KMS-11 (cell line): ENCODE data around the gene SETBP1.

Experiments
- H2AFZ ChIP-seq: fragments of 200-600 bp; sonication (generic); 2 replicates; pipeline ENCODE4 v1.6.1; 2016; ENCODE audit warnings: antibody characterized with exemption, mixed run types, low read depth
- H3K27ac ChIP-seq: fragments of 200-600 bp; sonication (generic); 2 replicates; pipeline ENCODE4 v1.6.1; 2016; ENCODE audit warnings: mild to moderate bottlenecking, mixed run types
- H3K27me3 ChIP-seq: fragments of 200-600 bp; sonication (generic); 2 replicates; pipeline ENCODE4 v1.6.1; 2017; ENCODE audit warnings: mild to moderate bottlenecking, low read depth, mixed run types, moderate library complexity; ENCODE audit not compliant: insufficient read depth
- H3K36me3 ChIP-seq: fragments of 200-600 bp; sonication (generic); 2 replicates; pipeline ENCODE4 v1.6.1; 2017; ENCODE audit warnings: mild to moderate bottlenecking, mixed run types; ENCODE audit not compliant: insufficient read depth
- H3K4me1 ChIP-seq: fragments of 200-600 bp; sonication (generic); 2 replicates; pipeline ENCODE4 v1.6.1; 2016; ENCODE audit warnings: mild to moderate bottlenecking, low read depth, mixed run types; ENCODE audit not compliant: poor library complexity, severe bottlenecking
- H3K4me2 ChIP-seq: fragments of 200-600 bp; sonication (generic); 2 replicates; pipeline ENCODE4 v1.7.0; 2016; ENCODE audit warnings: mild to moderate bottlenecking, mixed run types
- H3K4me3 ChIP-seq: fragments of 200-600 bp; sonication (generic); IDR thresholded peaks from 2 replicates; pipeline ENCODE4 v1.6.1; 2017; ENCODE audit warnings: low read depth, low read length, mixed read lengths; ENCODE audit not compliant: insufficient read depth
- H3K79me2 ChIP-seq: fragments of 200-600 bp; sonication (generic); 2 replicates; pipeline ENCODE4 v1.6.1; 2016; ENCODE audit warnings: low read depth, mixed run types; ENCODE audit not compliant: insufficient read depth
- H3K9ac ChIP-seq: fragments of 200-600 bp; sonication (generic); 2 replicates; pipeline ENCODE4 v1.6.1; 2016; ENCODE audit warnings: mild to moderate bottlenecking, mixed run types
- H4K20me1 ChIP-seq: fragments of 200-600 bp; sonication (generic); 2 replicates; pipeline ENCODE4 v1.6.1; 2016; ENCODE audit warnings: mild to moderate bottlenecking, mixed run types; ENCODE audit not compliant: insufficient read depth
- TF ChIP-seq, protein P1 (sequence below): fragments of 200-600 bp; sonication (generic); conservative IDR thresholded peaks from 2 replicates; pipeline ENCODE4 v1.6.1; 2017; ENCODE audit warnings: low read depth, mild to moderate bottlenecking, antibody characterized with exemption, low read length, moderate library complexity, mixed read lengths

The SETBP1 gene

DNA sequence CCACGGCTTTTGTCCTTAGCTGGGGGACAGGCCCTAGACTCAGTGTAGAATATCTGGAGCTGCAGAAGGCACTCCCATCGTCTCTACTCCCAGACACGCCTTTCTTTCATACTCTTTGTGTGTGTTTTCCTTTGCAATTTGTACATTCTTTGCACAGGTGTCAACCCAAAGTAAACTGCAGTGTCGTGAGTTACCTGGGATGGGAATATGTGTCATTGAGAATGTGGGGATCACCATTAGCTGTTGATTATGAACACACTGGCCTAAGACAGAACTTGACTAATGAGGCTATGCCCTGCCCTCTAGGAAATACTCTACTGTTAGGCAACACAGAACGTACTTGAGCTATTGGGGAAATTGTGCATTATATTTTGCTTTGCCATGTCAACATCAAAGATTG is 233.3 kb downstream of the SETBP1 start:
- H3K79me2 ChIP-seq: peaks cover 39% of the 10 kb centered on the region; the same call in 1 of the 2 replicates
- no peak overlapping the region for H3K9ac ChIP-seq
- H3K27me3 ChIP-seq: no peaks in the 10 kb centered on the region
- TF ChIP-seq, protein P1, sequence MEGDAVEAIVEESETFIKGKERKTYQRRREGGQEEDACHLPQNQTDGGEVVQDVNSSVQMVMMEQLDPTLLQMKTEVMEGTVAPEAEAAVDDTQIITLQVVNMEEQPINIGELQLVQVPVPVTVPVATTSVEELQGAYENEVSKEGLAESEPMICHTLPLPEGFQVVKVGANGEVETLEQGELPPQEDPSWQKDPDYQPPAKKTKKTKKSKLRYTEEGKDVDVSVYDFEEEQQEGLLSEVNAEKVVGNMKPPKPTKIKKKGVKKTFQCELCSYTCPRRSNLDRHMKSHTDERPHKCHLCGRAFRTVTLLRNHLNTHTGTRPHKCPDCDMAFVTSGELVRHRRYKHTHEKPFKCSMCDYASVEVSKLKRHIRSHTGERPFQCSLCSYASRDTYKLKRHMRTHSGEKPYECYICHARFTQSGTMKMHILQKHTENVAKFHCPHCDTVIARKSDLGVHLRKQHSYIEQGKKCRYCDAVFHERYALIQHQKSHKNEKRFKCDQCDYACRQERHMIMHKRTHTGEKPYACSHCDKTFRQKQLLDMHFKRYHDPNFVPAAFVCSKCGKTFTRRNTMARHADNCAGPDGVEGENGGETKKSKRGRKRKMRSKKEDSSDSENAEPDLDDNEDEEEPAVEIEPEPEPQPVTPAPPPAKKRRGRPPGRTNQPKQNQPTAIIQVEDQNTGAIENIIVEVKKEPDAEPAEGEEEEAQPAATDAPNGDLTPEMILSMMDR: no peak
- H3K4me1 ChIP-seq: peaks cover 72% of the 10 kb centered on the region
- H2AFZ ChIP-seq: no peak overlapping the region
- no peaks in the 10 kb centered on the region for H4K20me1 ChIP-seq
- H3K27ac ChIP-seq: no peak overlapping the region
- H3K36me3 ChIP-seq: no peaks in the 10 kb centered on the region
- H3K4me3 ChIP-seq: no peak overlapping the region
- H3K4me2 ChIP-seq: no peak overlapping the region

DNA sequence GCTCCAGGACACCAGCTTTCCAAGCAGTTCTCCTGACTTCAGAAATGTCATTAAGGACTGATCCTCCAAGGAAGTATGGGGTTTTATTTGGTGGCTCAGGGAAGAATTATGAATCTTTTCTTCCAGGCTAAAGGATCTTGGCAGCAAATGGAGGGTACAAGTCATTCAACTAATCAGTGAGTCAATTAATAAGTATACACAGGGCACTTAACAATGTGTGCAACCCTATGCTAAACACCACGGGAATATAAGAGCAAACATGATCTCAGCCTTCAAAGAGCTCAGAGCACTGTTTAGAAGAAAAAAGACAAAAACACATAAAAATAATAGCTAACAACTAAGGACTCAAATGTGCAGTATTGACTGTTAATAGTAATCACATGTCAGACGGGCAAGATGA is 234.5 kb downstream of the SETBP1 start:
- no peaks in the 10 kb centered on the region for H3K27me3 ChIP-seq
- H3K27ac ChIP-seq: no peak overlapping the region
- H3K4me3 ChIP-seq: no peak overlapping the region
- TF ChIP-seq, protein P1: no peak
- no peak overlapping the region for H2AFZ ChIP-seq
- no peaks in the 10 kb centered on the region for H3K36me3 ChIP-seq
- H3K9ac ChIP-seq: no peak overlapping the region
- peaks cover 34% of the 10 kb centered on the region; the same call in 1 of the 2 replicates for H3K79me2 ChIP-seq
- H3K4me1 ChIP-seq: peaks cover 70% of the 10 kb centered on the region
- H4K20me1 ChIP-seq: no peaks in the 10 kb centered on the region
- H3K4me2 ChIP-seq: no peak overlapping the region

DNA sequence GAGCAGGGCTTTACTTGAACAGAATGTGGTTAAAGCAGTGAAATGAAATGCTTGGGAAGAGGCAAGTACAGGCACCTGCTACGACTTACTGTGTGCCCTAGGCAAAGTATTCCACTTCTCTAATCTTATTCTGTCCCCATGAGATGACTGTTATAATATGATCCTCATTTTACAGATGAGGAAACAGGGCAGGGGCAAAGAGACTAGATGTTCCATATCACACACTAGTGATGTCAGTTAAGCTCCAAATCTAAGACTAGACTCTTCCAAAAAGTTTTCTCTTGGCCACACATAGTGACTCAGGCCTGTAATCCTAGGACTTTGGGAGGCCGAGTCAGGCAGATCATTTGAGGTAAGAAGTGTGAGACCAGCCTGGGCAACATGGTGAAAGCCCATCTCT is 235.0 kb downstream of the SETBP1 start:
- H3K4me2 ChIP-seq: no peak overlapping the region
- H3K27ac ChIP-seq: no peak overlapping the region
- no peaks in the 10 kb centered on the region for H3K27me3 ChIP-seq
- no peaks in the 10 kb centered on the region for H4K20me1 ChIP-seq
- H3K79me2 ChIP-seq: peaks cover 29% of the 10 kb centered on the region; the same call in 1 of the 2 replicates
- TF ChIP-seq, protein P1: no peak
- no peak overlapping the region for H3K9ac ChIP-seq
- no peaks in the 10 kb centered on the region for H3K36me3 ChIP-seq
- no peak overlapping the region for H2AFZ ChIP-seq
- peaks cover 70% of the 10 kb centered on the region for H3K4me1 ChIP-seq
- no peak overlapping the region for H3K4me3 ChIP-seq

DNA sequence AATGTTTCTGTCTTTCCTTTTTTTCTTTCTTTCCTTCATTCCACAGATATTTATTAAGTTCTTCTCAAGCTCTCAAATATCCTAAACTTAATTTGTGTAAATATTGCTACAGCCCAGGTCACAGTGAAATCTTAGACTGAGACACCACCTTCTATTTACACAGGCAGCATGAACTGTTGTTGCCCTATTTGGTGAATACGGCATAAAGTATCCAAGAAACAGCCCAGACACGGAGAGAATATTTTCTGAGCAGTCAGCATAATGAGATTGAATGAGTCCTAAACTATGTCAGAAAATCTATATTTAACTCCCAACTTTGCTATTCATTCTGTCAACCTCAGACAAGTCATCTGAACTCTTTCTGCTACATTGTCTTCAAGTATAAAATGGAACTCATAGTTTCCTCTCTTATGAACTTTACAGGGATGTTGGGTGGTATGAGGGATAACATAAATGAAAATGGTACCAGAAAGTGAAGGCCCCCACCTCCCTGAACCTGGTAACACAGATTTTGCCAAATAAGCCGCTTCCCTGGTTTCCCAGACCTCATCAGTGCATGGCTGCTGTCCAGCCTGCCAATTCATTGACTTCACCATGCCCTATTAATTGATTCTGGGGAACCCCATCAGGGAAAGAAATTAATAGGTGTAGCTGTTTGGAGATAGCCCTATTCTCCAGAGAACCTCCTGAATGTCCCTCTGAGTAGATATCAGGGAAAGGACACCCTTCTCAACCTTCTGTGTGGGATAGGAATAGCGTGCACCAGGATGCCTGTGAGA is 235.9 kb downstream of the SETBP1 start:
- H4K20me1 ChIP-seq: no peaks in the 10 kb centered on the region
- TF ChIP-seq, protein P1: no peak
- H3K79me2 ChIP-seq: peaks cover 20% of the 10 kb centered on the region; the same call in 1 of the 2 replicates
- peaks cover 64% of the 10 kb centered on the region for H3K4me1 ChIP-seq
- H3K27ac ChIP-seq: no peak overlapping the region
- H2AFZ ChIP-seq: no peak overlapping the region
- no peaks in the 10 kb centered on the region for H3K36me3 ChIP-seq
- H3K4me2 ChIP-seq: no peak overlapping the region
- H3K4me3 ChIP-seq: no peak overlapping the region
- H3K27me3 ChIP-seq: no peaks in the 10 kb centered on the region
- no peak overlapping the region for H3K9ac ChIP-seq
